Endodermal cell (in vitro differentiated cells): ENCODE results near the gene EHD4. TPM values are rescaled to one million over a fixed set of nuclear protein-coding genes. Genes with fewer than 3 reads are reported as not detected.

ENCODE experiments used
- DNase-seq: peaks from one replicate; pipeline ENCODE4 v3.0.0-alpha.2; 2017
- H3K27ac ChIP-seq: 2 replicates; pipeline ENCODE4 v1.5.1; 2013; ENCODE audit warnings: mild to moderate bottlenecking, low read depth, low read length, moderate library complexity
- H3K27me3 ChIP-seq: 2 replicates; pipeline ENCODE4 v1.6.1; 2013; ENCODE audit warnings: mild to moderate bottlenecking, low read length, moderate library complexity; ENCODE audit not compliant: insufficient read depth, control insufficient read depth, poor library complexity, severe bottlenecking
- H3K36me3 ChIP-seq: 2 replicates; pipeline ENCODE4 v1.7.0; 2013; ENCODE audit warnings: mild to moderate bottlenecking, low read length, moderate library complexity; ENCODE audit not compliant: control insufficient read depth, insufficient read depth
- H3K4me1 ChIP-seq: one replicate; pipeline ENCODE4 v1.7.0; 2013; ENCODE audit warnings: low read length; ENCODE audit not compliant: control insufficient read depth, insufficient read depth
- H3K4me3 ChIP-seq: 2 replicates; pipeline ENCODE4 v1.5.1; 2013; ENCODE audit warnings: mild to moderate bottlenecking, low read length, moderate library complexity
- H3K9ac ChIP-seq: 2 replicates; pipeline ENCODE4 v1.6.1; 2013; ENCODE audit warnings: mild to moderate bottlenecking, low read length, moderate library complexity; ENCODE audit not compliant: poor library complexity, severe bottlenecking; ENCODE audit errors: extremely low read depth
- H3K9me3 ChIP-seq: 2 replicates; pipeline ENCODE4 v1.6.1; 2013; ENCODE audit warnings: mild to moderate bottlenecking, low read length, moderate library complexity; ENCODE audit not compliant: control insufficient read depth
- H3K27ac Mint-ChIP-seq: 2 replicates; pipeline ENCODE4 v1.8.0; 2020; ENCODE audit warnings: mixed read lengths
- H3K27me3 Mint-ChIP-seq: 2 replicates; pipeline ENCODE4 v1.8.0; 2021; ENCODE audit warnings: mild to moderate bottlenecking, mixed read lengths; ENCODE audit not compliant: insufficient read depth
- H3K36me3 Mint-ChIP-seq: 2 replicates; pipeline ENCODE4 v1.8.0; 2020; ENCODE audit warnings: low read depth, mixed read lengths
- H3K4me1 Mint-ChIP-seq: 2 replicates; pipeline ENCODE4 v1.8.0; 2020; ENCODE audit warnings: mixed read lengths
- H3K4me3 Mint-ChIP-seq: 2 replicates; pipeline ENCODE4 v1.8.0; 2020; ENCODE audit warnings: mild to moderate bottlenecking, moderate library complexity, mixed read lengths
- H3K9me3 Mint-ChIP-seq: 2 replicates; pipeline ENCODE4 v1.8.0; 2020; ENCODE audit warnings: mild to moderate bottlenecking, mixed read lengths
- WGBS, 2 experiments: methylation state at CpG; one replicate each; pipeline versions ENCODE4 v1.1.5 to v1.1.7; 2013; ENCODE audit warnings: missing lambda C conversion rate in 2 of 2, mixed read lengths in 1 of 2; ENCODE audit not compliant: insufficient coverage in 1 of 2, insufficient read length in 1 of 2; 5-methylcytosine and 5-hydroxymethylcytosine counted together
- total RNA-seq, 2 donors: library from RNA; stranded (reverse); fragmentation: NEBNext Ultra II Directional in 1 of 2; extraction: Animal tissue kit (Norgen Biotek cat#: 25700) in 1 of 2; gene quantifications; 2 replicates in 1 of 2; 3 replicates in 1 of 2; pipeline ENCODE4 v1.2.1, GENCODE V29; 2021
- TF ChIP-seq, protein P1 (sequence below): fragments of 200-600 bp; sonication (generic); conservative IDR thresholded peaks from 2 replicates; pipeline ENCODE4 v1.5.0; 2021; ENCODE audit warnings: antibody characterized with exemption, mild to moderate bottlenecking

The EHD4 gene
- total RNA-seq, 2 donors from 2014 or later = 16.9 to 17.3 TPM

DNA sequence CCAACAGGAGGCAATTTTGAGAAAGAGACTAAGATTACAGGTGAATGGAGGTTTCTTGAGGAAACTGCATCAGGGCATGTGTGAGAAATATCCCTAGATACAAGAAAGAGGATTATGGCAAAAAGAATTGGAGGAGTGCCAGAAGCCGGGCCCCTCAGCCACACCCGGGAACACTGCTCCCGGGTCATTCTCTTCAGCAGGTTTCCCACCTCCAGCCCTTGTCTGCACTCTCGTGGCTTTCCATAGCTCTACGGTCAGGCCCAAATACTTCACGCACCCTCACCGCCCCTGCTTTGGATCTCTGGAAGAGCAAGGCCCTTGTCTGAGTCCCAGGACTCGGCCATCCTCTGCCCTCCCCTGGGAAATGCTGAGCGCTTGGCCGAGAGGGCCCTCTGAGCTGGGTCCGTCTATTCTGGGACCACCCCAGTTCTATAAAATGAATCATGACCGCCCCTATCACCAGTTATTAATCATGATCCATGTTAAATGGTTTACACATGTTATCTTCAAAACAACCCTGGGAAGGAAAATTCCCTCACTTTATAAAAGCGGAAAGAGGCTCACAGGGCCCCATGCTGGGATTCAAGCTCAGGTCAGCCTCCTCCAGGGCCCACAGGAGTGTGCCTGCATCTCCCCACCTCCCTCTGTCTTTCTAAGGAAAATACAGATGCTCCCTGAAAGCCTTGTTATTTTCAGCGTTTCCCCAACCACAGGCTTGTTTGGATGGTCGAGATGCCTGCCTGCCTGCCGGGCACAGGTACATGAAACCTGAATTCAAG is 39.7 kb downstream of the EHD4 start:
- Histone ChIP-seq H3K4me1 (peaks cover 9% of the 10 kb centered on the region), H3K4me3 (no peak overlapping the region), H3K27me3 (no peaks in the 10 kb centered on the region), H3K9ac (no peak overlapping the region), H3K9me3 (no peaks in the 10 kb centered on the region), H3K36me3 (peaks cover 12% of the 10 kb centered on the region), H3K27ac (no peak overlapping the region)
- H3K36me3 Mint-ChIP-seq = peaks cover 10% of the 10 kb centered on the region
- 79 to 85% methylated on average over 10 to 16 of the region's 16 CpGs for WGBS, 2 experiments
- H3K27ac Mint-ChIP-seq = peak overlapping the region; percentile 84
- H3K9me3 Mint-ChIP-seq = no peaks in the 10 kb centered on the region
- H3K4me3 Mint-ChIP-seq = no peak overlapping the region
- peaks cover 42% of the 10 kb centered on the region for H3K4me1 Mint-ChIP-seq
- TF ChIP-seq, protein P1, sequence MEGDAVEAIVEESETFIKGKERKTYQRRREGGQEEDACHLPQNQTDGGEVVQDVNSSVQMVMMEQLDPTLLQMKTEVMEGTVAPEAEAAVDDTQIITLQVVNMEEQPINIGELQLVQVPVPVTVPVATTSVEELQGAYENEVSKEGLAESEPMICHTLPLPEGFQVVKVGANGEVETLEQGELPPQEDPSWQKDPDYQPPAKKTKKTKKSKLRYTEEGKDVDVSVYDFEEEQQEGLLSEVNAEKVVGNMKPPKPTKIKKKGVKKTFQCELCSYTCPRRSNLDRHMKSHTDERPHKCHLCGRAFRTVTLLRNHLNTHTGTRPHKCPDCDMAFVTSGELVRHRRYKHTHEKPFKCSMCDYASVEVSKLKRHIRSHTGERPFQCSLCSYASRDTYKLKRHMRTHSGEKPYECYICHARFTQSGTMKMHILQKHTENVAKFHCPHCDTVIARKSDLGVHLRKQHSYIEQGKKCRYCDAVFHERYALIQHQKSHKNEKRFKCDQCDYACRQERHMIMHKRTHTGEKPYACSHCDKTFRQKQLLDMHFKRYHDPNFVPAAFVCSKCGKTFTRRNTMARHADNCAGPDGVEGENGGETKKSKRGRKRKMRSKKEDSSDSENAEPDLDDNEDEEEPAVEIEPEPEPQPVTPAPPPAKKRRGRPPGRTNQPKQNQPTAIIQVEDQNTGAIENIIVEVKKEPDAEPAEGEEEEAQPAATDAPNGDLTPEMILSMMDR = no peak
- DNase-seq = peak; percentile 57
- no peaks in the 10 kb centered on the region for H3K27me3 Mint-ChIP-seq

DNA sequence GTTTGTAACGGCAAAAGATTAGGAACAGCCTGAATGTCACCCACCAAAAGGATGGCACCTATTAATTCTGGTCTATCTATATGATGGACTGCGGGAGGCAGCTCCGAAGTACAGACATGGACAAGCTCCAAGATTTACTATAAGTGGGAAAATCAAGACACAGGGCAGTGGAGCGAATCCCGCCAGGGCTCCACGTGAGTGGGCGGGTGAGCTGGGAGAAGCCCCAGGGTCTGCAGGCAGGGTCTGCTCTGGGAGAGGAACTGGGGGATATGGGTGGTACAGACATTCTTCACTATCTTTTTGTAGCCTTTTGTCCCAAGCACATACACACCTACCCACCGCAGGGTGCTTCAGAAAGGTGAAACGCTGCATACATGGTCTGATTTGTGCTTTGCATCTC is 40.3 kb downstream of the EHD4 start:
- Mint-ChIP-seq H3K27me3 (no peaks in the 10 kb centered on the region), H3K4me3 (no peak overlapping the region), H3K9me3 (no peaks in the 10 kb centered on the region), H3K4me1 (peaks cover 46% of the 10 kb centered on the region), H3K36me3 (peaks cover 9% of the 10 kb centered on the region), H3K27ac (no peak overlapping the region)
- no peak overlapping the region for H3K4me3 ChIP-seq
- H3K27ac ChIP-seq = no peak overlapping the region
- H3K9me3 ChIP-seq = no peaks in the 10 kb centered on the region
- no peak for DNase-seq
- TF ChIP-seq, protein P1 = no peak
- 95 to 96% methylated on average over 6 to 9 of the region's 9 CpGs for WGBS, 2 experiments
- peaks cover 9% of the 10 kb centered on the region for H3K4me1 ChIP-seq
- H3K9ac ChIP-seq = no peak overlapping the region
- H3K27me3 ChIP-seq = no peaks in the 10 kb centered on the region
- peaks cover 9% of the 10 kb centered on the region for H3K36me3 ChIP-seq

GRCh38 chr15:41930867-41931222 is 41.5 kb downstream of the EHD4 start:
- H3K4me3 Mint-ChIP-seq = no peak overlapping the region
- Histone ChIP-seq H3K27ac (no peak overlapping the region), H3K4me3 (no peak overlapping the region), H3K4me1 (peaks cover 12% of the 10 kb centered on the region), H3K9me3 (no peaks in the 10 kb centered on the region), H3K9ac (no peak overlapping the region), H3K27me3 (no peaks in the 10 kb centered on the region), H3K36me3 (peaks cover 4% of the 10 kb centered on the region)
- H3K27ac Mint-ChIP-seq = no peak overlapping the region
- TF ChIP-seq, protein P1 = no peak
- 72 to 95% methylated on average over 2 of the region's 2 CpGs for WGBS, 2 experiments
- no peak for DNase-seq
- no peaks in the 10 kb centered on the region for H3K27me3 Mint-ChIP-seq
- peaks cover 9% of the 10 kb centered on the region for H3K36me3 Mint-ChIP-seq
- H3K4me1 Mint-ChIP-seq = peaks cover 52% of the 10 kb centered on the region
- H3K9me3 Mint-ChIP-seq = no peaks in the 10 kb centered on the region
